ENCODE data around the gene P3H3.

- TF ChIP-seq CTCF (IDR thresholded peaks at IDR 0.05) (no peak), POLR2A (IDR thresholded peaks at IDR 0.05) (no peak), POLR2AphosphoS5 (IDR thresholded peaks at IDR 0.05) (no peak), EP300 (IDR thresholded peaks at IDR 0.05) (no peak)
These were observed 751 bp downstream of the P3H3 start for GRCh38 chr12:6828781-6829535.
